Gastroesophageal sphincter (tissue), 4 donors: ENCODE measurements around the gene ARHGAP29. TPM values are rescaled to one million over a fixed set of nuclear protein-coding genes. Genes with fewer than 3 reads are reported as not detected.

Experiments
- ATAC-seq: fragments of 150-250 bp; one replicate; pipeline ENCODE4 v1.9.1; 2016; ENCODE audit warnings: mild to moderate bottlenecking, moderate library complexity
- H3K27ac ChIP-seq, 4 donors: fragments of 200-600 bp; sonication (generic) in 3 of 4; 1 replicate in 3 of 4; 2 replicates in 1 of 4; pipeline ENCODE4 v1.5.1; 2016 to 2019
- H3K27me3 ChIP-seq: fragments of 200-600 bp; sonication (generic); one replicate; pipeline ENCODE4 v1.5.1; 2019
- H3K36me3 ChIP-seq, 2 donors: fragments of 200-600 bp; sonication (generic); one replicate each; pipeline ENCODE4 v1.5.1; 2019; ENCODE audit warnings: control low read depth in 1 of 2
- H3K4me1 ChIP-seq, 3 donors: fragments of 200-600 bp; sonication (generic); 1 replicate in 2 of 3; 2 replicates in 1 of 3; pipeline ENCODE4 v1.5.1; 2016 to 2019; ENCODE audit warnings: control low read depth in 2 of 3
- H3K4me3 ChIP-seq, 2 donors: fragments of 200-600 bp; sonication (generic); one replicate each; pipeline ENCODE4 v1.5.1; 2019; ENCODE audit warnings: mild to moderate bottlenecking in 1 of 2, moderate library complexity in 1 of 2
- H3K9me3 ChIP-seq, 3 donors: fragments of 200-600 bp; sonication (generic); one replicate each; pipeline ENCODE4 v1.5.1; 2017 to 2019; ENCODE audit warnings: control low read depth in 2 of 3
- CTCF ChIP-seq, 4 experiments: fragments of 200-600 bp in 2 of 4; fragments of 450-650 bp in 2 of 4; sonication (generic) in 1 of 4; IDR thresholded peaks; one replicate each; pipeline ENCODE4 v1.5.1; 2017 to 2019; ENCODE audit warnings: antibody characterized with exemption in 4 of 4, mild to moderate bottlenecking in 2 of 4, moderate library complexity in 2 of 4
- EP300 ChIP-seq: sonication (generic); formaldehyde crosslinking; IDR thresholded peaks from one replicate; pipeline ENCODE4 v1.6.1; 2017; ENCODE audit warnings: antibody characterized with exemption, mild to moderate bottlenecking
- POLR2A ChIP-seq, 2 donors: fragments of 450-650 bp; IDR thresholded peaks; one replicate each; pipeline ENCODE4 v1.6.1; 2017; ENCODE audit warnings: antibody characterized with exemption in 2 of 2, mild to moderate bottlenecking in 2 of 2, moderate library complexity in 1 of 2
- POLR2AphosphoS5 ChIP-seq: sonication (generic); formaldehyde crosslinking; IDR thresholded peaks from one replicate; pipeline ENCODE4 v1.6.1; 2017; ENCODE audit warnings: antibody characterized with exemption
- WGBS, 2 donors: methylation state at CpG; one replicate each; pipeline ENCODE4 v1.1.5; 2018; ENCODE audit warnings: low coverage in 1 of 2; 5-methylcytosine and 5-hydroxymethylcytosine counted together
- total RNA-seq, 4 donors: library from RNA; depleted of rRNA; stranded (reverse); fragments of >200 nt; gene quantifications; one replicate each; pipeline ENCODE4 v1.1.0, GENCODE V29; 2016

Gene ARHGAP29
- total RNA-seq, 4 donors from 2014 or later: 21.9 to 78.4 (median 34.8) TPM

- no peak overlapping the region for H3K27ac ChIP-seq
- TF ChIP-seq POLR2A (IDR thresholded peaks at IDR 0.05) (no peak), EP300 (no peak), CTCF (IDR thresholded peaks at IDR 0.05) (no peak), POLR2AphosphoS5 (no peak)
- no peaks in the 10 kb centered on the region for H3K36me3 ChIP-seq
- H3K27me3 ChIP-seq: no peaks in the 10 kb centered on the region
- ATAC-seq: no peak
- WGBS, 2 donors: 9 to 75% methylated on average over 1 to 2 of the region's 2 CpGs
- H3K4me3 ChIP-seq: no peak overlapping the region
- no peaks in the 10 kb centered on the region for H3K9me3 ChIP-seq
- H3K4me1 ChIP-seq: no peaks in the 10 kb centered on the region
Measured at GRCh38 chr1:94143173-94143808, 94.1 kb downstream of the ARHGAP29 start.

GRCh38 chr1:94142583-94142982, 94.8 kb downstream of the ARHGAP29 start:
- H3K27ac ChIP-seq: no peak overlapping the region
- H3K4me3 ChIP-seq: no peak overlapping the region
- ATAC-seq: no peak
- H3K27me3 ChIP-seq: no peaks in the 10 kb centered on the region
- TF ChIP-seq EP300: no peak
- TF ChIP-seq POLR2AphosphoS5: no peak
- TF ChIP-seq POLR2A (IDR thresholded peaks at IDR 0.05): no peak
- no peak for TF ChIP-seq CTCF (IDR thresholded peaks at IDR 0.05)
- WGBS, 2 donors: 69 to 95% methylated on average over 2 of the region's 2 CpGs
- H3K4me1 ChIP-seq: no peaks in the 10 kb centered on the region
- no peaks in the 10 kb centered on the region for H3K9me3 ChIP-seq
- H3K36me3 ChIP-seq: no peaks in the 10 kb centered on the region

- H3K4me1 ChIP-seq: no peaks in the 10 kb centered on the region
- no peak for TF ChIP-seq EP300
- no peak overlapping the region for H3K27ac ChIP-seq
- H3K4me3 ChIP-seq: no peak overlapping the region
- WGBS, 2 donors: 50 to 60% methylated on average over 1 of the region's 1 CpG
- no peaks in the 10 kb centered on the region for H3K36me3 ChIP-seq
- H3K27me3 ChIP-seq: no peaks in the 10 kb centered on the region
- no peaks in the 10 kb centered on the region for H3K9me3 ChIP-seq
- no peak for ATAC-seq
Measured at GRCh38 chr1:94142022-94142421, 95.4 kb downstream of the ARHGAP29 start.

GRCh38 chr1:94132111-94132510, 105.3 kb downstream of the ARHGAP29 start:
- Histone ChIP-seq H3K9me3 (peaks cover 0 to 13% (median 0%) of the 10 kb centered on the region in 3 donors), H3K4me3 (no peak overlapping the region), H3K27ac (no peak overlapping the region), H3K27me3 (no peaks in the 10 kb centered on the region), H3K36me3 (no peaks in the 10 kb centered on the region), H3K4me1 (no peaks in the 10 kb centered on the region)
- TF ChIP-seq EP300: no peak
- TF ChIP-seq POLR2A (IDR thresholded peaks at IDR 0.05): no peak
- no peak for TF ChIP-seq POLR2AphosphoS5
- no peak for TF ChIP-seq CTCF (IDR thresholded peaks at IDR 0.05)
- ATAC-seq: no peak
- WGBS, 2 donors: 83 to 88% methylated on average over 2 to 5 of the region's 5 CpGs

GRCh38 chr1:94130851-94131595, 106.4 kb downstream of the ARHGAP29 start:
- ATAC-seq: no peak
- Histone ChIP-seq H3K4me1 (no peaks in the 10 kb centered on the region), H3K4me3 (no peak overlapping the region), H3K36me3 (no peaks in the 10 kb centered on the region), H3K9me3 (peaks cover 0 to 13% (median 0%) of the 10 kb centered on the region in 3 donors), H3K27me3 (no peaks in the 10 kb centered on the region), H3K27ac (no peak overlapping the region)
- no peak for TF ChIP-seq CTCF (IDR thresholded peaks at IDR 0.05)
- no peak for TF ChIP-seq EP300
- no peak for TF ChIP-seq POLR2AphosphoS5
- no peak for TF ChIP-seq POLR2A (IDR thresholded peaks at IDR 0.05)
- WGBS, 2 donors: 74 to 85% methylated on average over 5 to 7 of the region's 8 CpGs
